RKO (cell line): Measurements from ENCODE around the gene CMTR2.

ENCODE experiments used
- DNase-seq: peaks from one replicate; pipeline ENCODE4 v3.0.0-alpha.2; 2016; ENCODE audit warnings: low spot score

CMTR2 gene

GRCh38 chr16:71273384-71273783, 15.8 kb downstream of the CMTR2 start:
- no peak for DNase-seq

GRCh38 chr16:71264299-71264698, 24.9 kb downstream of the CMTR2 start:
- no peak for DNase-seq

GRCh38 chr16:71263582-71263981, 25.6 kb downstream of the CMTR2 start:
- DNase-seq = no peak

GRCh38 chr16:71262391-71262790, 26.8 kb downstream of the CMTR2 start:
- no peak for DNase-seq

- DNase-seq = no peak
These were observed 28.2 kb downstream of the CMTR2 start for GRCh38 chr16:71260995-71261394.

GRCh38 chr16:71259086-71259485, 30.1 kb downstream of the CMTR2 start:
- DNase-seq = no peak

GRCh38 chr16:71258372-71258771, 30.8 kb downstream of the CMTR2 start:
- no peak for DNase-seq

- no peak for DNase-seq
These were observed 31.4 kb downstream of the CMTR2 start for GRCh38 chr16:71257768-71258167.

GRCh38 chr16:71255721-71256120, 33.5 kb downstream of the CMTR2 start:
- no peak for DNase-seq

- no peak for DNase-seq
These were observed 34.2 kb downstream of the CMTR2 start for GRCh38 chr16:71254832-71255525.

GRCh38 chr16:71250461-71251235, 38.6 kb downstream of the CMTR2 start:
- no peak for DNase-seq

GRCh38 chr16:71249399-71249798, 39.8 kb downstream of the CMTR2 start:
- no peak for DNase-seq

GRCh38 chr16:71247478-71247877, 41.7 kb downstream of the CMTR2 start:
- DNase-seq = no peak

GRCh38 chr16:71246309-71246708, 42.9 kb downstream of the CMTR2 start:
- no peak for DNase-seq

GRCh38 chr16:71244521-71244920, 44.7 kb downstream of the CMTR2 start:
- no peak for DNase-seq

- no peak for DNase-seq
These were observed 46.6 kb downstream of the CMTR2 start for GRCh38 chr16:71242601-71243000.

- DNase-seq = no peak
These were observed 47.2 kb downstream of the CMTR2 start for GRCh38 chr16:71242036-71242435.
